Naive thymus-derived CD4-positive, alpha-beta T cell (primary cell): Measurements from ENCODE around the gene GAS2L1. TPM values are rescaled to one million over a fixed set of nuclear protein-coding genes. Genes with fewer than 3 reads are reported as not detected.

Experiments
- ATAC-seq: fragments of 150-1000 bp; cut with Tn5 transposase; 2 replicates; pipeline ENCODE4 v1.10.0; 2021; ENCODE audit warnings: mild to moderate bottlenecking, moderate library complexity
- CTCF ChIA-PET: fragments of 350-600 bp; sonication (Branson Sonifier 250); formaldehyde crosslinking; loops from one replicate; lab custom pipeline; 2021; ENCODE audit warnings: antibody characterized with exemption; lab: Charles Lee
- POLR2A ChIA-PET: fragments of 350-600 bp; sonication (Branson Sonifier 250); formaldehyde crosslinking; loops from one replicate; lab custom pipeline; 2021; ENCODE audit warnings: antibody characterized with exemption, inconsistent platforms; lab: Charles Lee
- DNase-seq, 9 donors: peaks; one replicate each; pipeline versions ENCODE4 v3.0.0 to v3.0.0-alpha.2; 2020 to 2022; ENCODE audit warnings: mixed read lengths in 1 of 9
- H3K27ac ChIP-seq: one replicate; pipeline ENCODE4 v1.7.0; 2013; ENCODE audit warnings: mild to moderate bottlenecking, low read depth, low read length, moderate library complexity
- H3K27me3 ChIP-seq, 2 donors: one replicate each; pipeline ENCODE4 v1.7.0; 2013; ENCODE audit warnings: low read length in 2 of 2, mild to moderate bottlenecking in 2 of 2, moderate library complexity in 2 of 2; ENCODE audit not compliant: control insufficient read depth in 2 of 2, insufficient read depth in 2 of 2
- H3K36me3 ChIP-seq, 3 experiments: 1 replicate in 2 of 3; 2 replicates in 1 of 3; pipeline ENCODE4 v1.7.0; 2013; ENCODE audit warnings: low read length in 3 of 3, mild to moderate bottlenecking in 3 of 3, moderate library complexity in 1 of 3; ENCODE audit not compliant: insufficient read depth in 3 of 3, control insufficient read depth in 2 of 3
- H3K4me1 ChIP-seq, 2 donors: one replicate each; pipeline ENCODE4 v1.7.0; 2013; ENCODE audit warnings: low read length in 2 of 2, mild to moderate bottlenecking in 2 of 2, moderate library complexity in 1 of 2; ENCODE audit not compliant: control insufficient read depth in 2 of 2, insufficient read depth in 2 of 2
- H3K4me3 ChIP-seq: 2 replicates; pipeline ENCODE4 v1.7.0; 2013; ENCODE audit warnings: mild to moderate bottlenecking, low read length
- H3K9me3 ChIP-seq, 3 experiments: 1 replicate in 2 of 3; 2 replicates in 1 of 3; pipeline ENCODE4 v1.7.0; 2013; ENCODE audit warnings: low read length in 3 of 3; ENCODE audit not compliant: control insufficient read depth in 2 of 3
- H3K27ac Mint-ChIP-seq, 9 donors: one replicate each; pipeline ENCODE4 v1.8.0; 2020 to 2022; ENCODE audit warnings: mixed read lengths in 9 of 9, mild to moderate bottlenecking in 8 of 9, moderate library complexity in 5 of 9, inconsistent platforms in 2 of 9
- H3K27me3 Mint-ChIP-seq, 5 donors: one replicate each; pipeline ENCODE4 v1.8.0; 2021 to 2022; ENCODE audit warnings: mixed read lengths in 5 of 5, mild to moderate bottlenecking in 1 of 5
- H3K36me3 Mint-ChIP-seq, 5 donors: one replicate each; pipeline ENCODE4 v1.8.0; 2020 to 2022; ENCODE audit warnings: mixed read lengths in 5 of 5, mild to moderate bottlenecking in 3 of 5, inconsistent platforms in 1 of 5
- H3K4me1 Mint-ChIP-seq, 7 donors: one replicate each; pipeline ENCODE4 v1.8.0; 2020 to 2022; ENCODE audit warnings: mixed read lengths in 7 of 7, mild to moderate bottlenecking in 3 of 7, inconsistent platforms in 1 of 7
- H3K4me3 Mint-ChIP-seq, 10 donors: one replicate each; pipeline ENCODE4 v1.8.0; 2020 to 2022; ENCODE audit warnings: mild to moderate bottlenecking in 10 of 10, mixed read lengths in 10 of 10, moderate library complexity in 6 of 10, inconsistent platforms in 2 of 10
- H3K9me3 Mint-ChIP-seq, 11 donors: one replicate each; pipeline ENCODE4 v1.8.0; 2020 to 2022; ENCODE audit warnings: mixed read lengths in 11 of 11, mild to moderate bottlenecking in 4 of 11, inconsistent platforms in 1 of 11, moderate library complexity in 1 of 11
- intact Hi-C, 2 donors: fragments of 100-400 bp; cut with micrococcal nuclease; formaldehyde crosslinking; loops; one replicate each; pipeline ENCODE4 v1.15.1; 2023
- polyA plus RNA-seq, 2 donors: library from polyadenylated mRNA; unstranded; fragments of 300-500 nt; fragmentation: Illumina TruSeq; gene quantifications; one replicate each; pipeline ENCODE4 v1.2.3, GENCODE V29; 2021
- total RNA-seq, 6 experiments: library from RNA in 5 of 6; stranded (reverse) in 5 of 6; gene quantifications; 1 replicate in 5 of 6; 2 replicates in 1 of 6; pipeline ENCODE4 v1.2.3 and lab custom pipeline; 2021 to 2026

The GAS2L1 gene
- total and polyA plus RNA-seq, 7 experiments from 2014 or later, result 0.09 to 7.5 (median 0.54) TPM; not detected in 2

- Histone ChIP-seq H3K27me3 (no peaks in the 10 kb centered on the region), H3K9me3 (no peaks in the 10 kb centered on the region), H3K36me3 (peaks cover 30 to 97% (median 68%) of the 10 kb centered on the region in 3 experiments), H3K4me3 (no peak overlapping the region), H3K27ac (no peak overlapping the region), H3K4me1 (no peaks in the 10 kb centered on the region)
- ChIA-PET POLR2A (no interaction called here), CTCF (no interaction called here)
- Mint-ChIP-seq H3K4me1 (peaks cover 6 to 30% (median 24%) of the 10 kb centered on the region in 7 donors), H3K27me3 (no peaks in the 10 kb centered on the region), H3K36me3 (peaks cover 9 to 63% (median 41%) of the 10 kb centered on the region in 5 donors), H3K27ac (peak overlapping the region in 4 of 9 donors; percentile 24 to 76 (median 58)), H3K9me3 (no peaks in the 10 kb centered on the region), H3K4me3 (no peak overlapping the region)
- DNase-seq (no peak), ATAC-seq (no peak)
- intact Hi-C loops, result no loop called here
Observed at GRCh38 chr22:29288837-29289236, 17.6 kb upstream of the GAS2L1 start.

DNA sequence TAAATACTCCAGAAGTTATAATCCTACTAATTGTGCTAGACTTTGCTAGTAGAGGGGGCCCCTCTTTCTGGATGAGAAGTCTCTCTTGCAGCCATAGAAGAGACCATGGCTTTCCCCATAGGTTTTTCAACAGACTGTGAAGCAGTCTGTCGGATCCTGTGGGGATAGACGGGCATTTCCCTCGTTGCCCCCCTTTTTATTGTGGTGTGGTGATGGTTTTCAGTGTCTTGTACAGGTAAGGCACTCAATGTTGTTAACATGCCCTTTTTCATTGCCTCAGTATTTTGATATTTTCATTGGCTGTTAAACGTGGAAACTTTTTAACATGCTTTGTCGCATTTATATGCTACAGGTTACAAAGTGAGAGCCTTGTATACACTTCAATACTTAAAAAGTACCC lies 16.4 kb upstream of the GAS2L1 start:
- ChIA-PET POLR2A (no interaction called here), CTCF (no interaction called here)
- Mint-ChIP-seq H3K27me3 (no peaks in the 10 kb centered on the region), H3K9me3 (no peaks in the 10 kb centered on the region), H3K4me3 (no peak overlapping the region), H3K36me3 (peaks cover 9 to 61% (median 36%) of the 10 kb centered on the region in 5 donors), H3K4me1 (peaks cover 6 to 30% (median 21%) of the 10 kb centered on the region in 7 donors), H3K27ac (no peak overlapping the region)
- DNase-seq (no peak), ATAC-seq (no peak)
- no peak overlapping the region for H3K4me3 ChIP-seq
- no peaks in the 10 kb centered on the region for H3K4me1 ChIP-seq
- no peaks in the 10 kb centered on the region for H3K9me3 ChIP-seq
- H3K36me3 ChIP-seq, result peaks cover 26 to 97% (median 61%) of the 10 kb centered on the region in 3 experiments
- H3K27ac ChIP-seq, result no peak overlapping the region
- no peaks in the 10 kb centered on the region for H3K27me3 ChIP-seq
- intact Hi-C loops, result no loop called here

GRCh38 chr22:29291215-29291614 lies 15.2 kb upstream of the GAS2L1 start:
- ATAC-seq (no peak), DNase-seq (no peak)
- peak overlapping the region in 3 of 9 donors; percentile 45 to 72 (median 57) for H3K27ac Mint-ChIP-seq

DNA sequence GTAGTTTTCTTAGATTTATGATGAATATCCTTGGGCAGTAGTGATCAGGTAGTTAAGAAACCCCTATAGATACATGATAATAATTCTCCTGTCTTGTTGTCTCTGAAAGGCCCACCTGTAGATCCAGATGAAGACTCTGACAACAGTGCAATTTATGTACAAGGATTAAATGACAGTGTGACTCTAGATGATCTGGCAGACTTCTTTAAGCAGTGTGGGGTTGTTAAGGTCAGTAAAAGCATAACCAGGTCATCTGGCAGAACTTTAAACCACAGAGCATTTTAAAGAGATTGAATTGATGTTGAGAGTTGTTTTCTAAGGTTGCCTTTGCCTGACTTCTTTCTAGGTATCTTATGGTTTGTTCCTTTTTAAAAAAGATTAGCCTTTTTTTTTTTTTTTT lies 14.1 kb upstream of the GAS2L1 start:
- Histone ChIP-seq H3K36me3 (peaks cover 37 to 97% (median 82%) of the 10 kb centered on the region in 3 experiments), H3K4me3 (no peak overlapping the region), H3K27ac (no peak overlapping the region), H3K4me1 (no peaks in the 10 kb centered on the region), H3K27me3 (no peaks in the 10 kb centered on the region), H3K9me3 (no peaks in the 10 kb centered on the region)
- H3K27me3 Mint-ChIP-seq, result no peaks in the 10 kb centered on the region
- POLR2A ChIA-PET, result no interaction called here
- CTCF ChIA-PET, result no interaction called here
- H3K4me1 Mint-ChIP-seq, result peaks cover 6 to 17% (median 11%) of the 10 kb centered on the region in 7 donors
- ATAC-seq, result no peak
- DNase-seq, result no peak
- H3K9me3 Mint-ChIP-seq, result no peaks in the 10 kb centered on the region
- H3K36me3 Mint-ChIP-seq, result peaks cover 10 to 62% (median 31%) of the 10 kb centered on the region in 5 donors
- H3K4me3 Mint-ChIP-seq, result no peak overlapping the region
- no peak overlapping the region for H3K27ac Mint-ChIP-seq
- intact Hi-C loops, result no loop called here

More at GRCh38 chr22:29291215-29291614, 15.2 kb upstream of the GAS2L1 start:
- H3K4me3 ChIP-seq, result no peak overlapping the region
- no peak overlapping the region for H3K4me3 Mint-ChIP-seq
- no peaks in the 10 kb centered on the region for H3K27me3 Mint-ChIP-seq
- intact Hi-C loops, result no loop called here
- CTCF ChIA-PET, result no interaction called here
- no peak overlapping the region for H3K27ac ChIP-seq
- H3K27me3 ChIP-seq, result no peaks in the 10 kb centered on the region
- H3K9me3 Mint-ChIP-seq, result no peaks in the 10 kb centered on the region
- POLR2A ChIA-PET, result no interaction called here
- H3K36me3 ChIP-seq, result peaks cover 34 to 97% (median 72%) of the 10 kb centered on the region in 3 experiments
- peaks cover 9 to 63% (median 39%) of the 10 kb centered on the region in 5 donors for H3K36me3 Mint-ChIP-seq
- no peaks in the 10 kb centered on the region for H3K4me1 ChIP-seq
- H3K9me3 ChIP-seq, result no peaks in the 10 kb centered on the region
- peaks cover 6 to 26% (median 19%) of the 10 kb centered on the region in 7 donors for H3K4me1 Mint-ChIP-seq

DNA sequence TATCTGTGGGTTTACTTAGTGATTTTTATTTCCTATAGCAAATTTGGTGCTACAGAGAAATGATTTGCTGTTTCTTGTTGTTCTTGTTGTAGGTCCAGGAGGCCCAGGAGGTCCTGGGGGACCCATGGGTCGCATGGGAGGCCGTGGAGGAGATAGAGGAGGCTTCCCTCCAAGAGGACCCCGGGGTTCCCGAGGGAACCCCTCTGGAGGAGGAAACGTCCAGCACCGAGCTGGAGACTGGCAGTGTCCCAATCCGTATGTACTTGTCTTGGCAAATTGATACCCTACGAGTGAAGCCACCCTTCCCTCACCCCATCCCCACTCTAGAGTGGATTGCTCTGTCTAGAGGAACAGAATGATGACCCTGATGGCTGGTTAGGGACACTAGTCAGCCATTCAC lies 7.8 kb upstream of the GAS2L1 start:
- Histone ChIP-seq H3K4me1 (no peaks in the 10 kb centered on the region), H3K4me3 (no peak overlapping the region), H3K27me3 (no peaks in the 10 kb centered on the region), H3K36me3 (peaks cover 34 to 71% (median 38%) of the 10 kb centered on the region in 3 experiments), H3K9me3 (no peaks in the 10 kb centered on the region), H3K27ac (no peak overlapping the region)
- POLR2A ChIA-PET, result no interaction called here
- Mint-ChIP-seq H3K27ac (no peak overlapping the region), H3K27me3 (no peaks in the 10 kb centered on the region), H3K36me3 (peaks cover 11 to 50% (median 22%) of the 10 kb centered on the region in 5 donors), H3K4me1 (peaks cover 0 to 11% (median 3%) of the 10 kb centered on the region in 7 donors), H3K9me3 (no peaks in the 10 kb centered on the region), H3K4me3 (no peak overlapping the region)
- CTCF ChIA-PET, result no interaction called here
- intact Hi-C loops, result no loop called here
- DNase-seq (no peak), ATAC-seq (no peak)

- intact Hi-C loops, result no loop called here
- no peak overlapping the region for H3K4me3 ChIP-seq
- no peaks in the 10 kb centered on the region for H3K27me3 ChIP-seq
- CTCF ChIA-PET, result no interaction called here
- Mint-ChIP-seq H3K4me1 (peaks cover 0 to 11% (median 3%) of the 10 kb centered on the region in 7 donors), H3K36me3 (peaks cover 11 to 47% (median 22%) of the 10 kb centered on the region in 5 donors), H3K27ac (peak overlapping the region in 7 of 9 donors; percentile 7 to 66 (median 36)), H3K27me3 (peaks cover 0 to 2% (median 0%) of the 10 kb centered on the region in 5 donors), H3K4me3 (no peak overlapping the region), H3K9me3 (no peaks in the 10 kb centered on the region)
- H3K4me1 ChIP-seq, result no peaks in the 10 kb centered on the region
- H3K36me3 ChIP-seq, result peaks cover 34 to 65% (median 38%) of the 10 kb centered on the region in 3 experiments
- ATAC-seq (no peak), DNase-seq (no peak)
- POLR2A ChIA-PET, result no interaction called here
- H3K27ac ChIP-seq, result no peak overlapping the region
- no peaks in the 10 kb centered on the region for H3K9me3 ChIP-seq
Observed at GRCh38 chr22:29299136-29299900, 7.1 kb upstream of the GAS2L1 start.
